GM18858 (cell line): ENCODE data around the gene PCSK9.

Experiments used
- ATAC-seq: cut with Tn5 transposase; IDR thresholded peaks from one replicate; pipeline ENCODE4 v1.9.1; 2021; ENCODE audit not compliant: unreplicated experiment

Gene PCSK9

DNA sequence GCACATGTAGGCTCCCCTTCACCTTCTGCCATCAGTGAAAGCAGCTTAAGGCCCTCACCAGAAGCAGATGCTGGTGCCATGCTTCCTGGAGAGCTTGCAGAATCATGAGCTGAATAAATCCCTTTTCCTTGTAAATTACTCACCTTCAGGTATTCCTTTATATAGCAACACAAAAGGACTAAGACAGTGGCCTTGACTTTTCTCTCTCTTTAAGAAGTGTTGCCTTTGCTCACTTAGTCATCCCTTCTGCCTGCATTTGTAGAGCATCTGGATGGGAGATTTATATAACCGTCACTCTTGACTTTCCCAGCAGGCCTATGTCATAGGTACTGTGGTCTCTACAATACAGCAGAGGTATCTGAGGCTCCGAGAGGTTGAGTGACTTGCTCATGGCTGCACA lies 3.7 kb downstream of the PCSK9 start:
- no peak for ATAC-seq

DNA sequence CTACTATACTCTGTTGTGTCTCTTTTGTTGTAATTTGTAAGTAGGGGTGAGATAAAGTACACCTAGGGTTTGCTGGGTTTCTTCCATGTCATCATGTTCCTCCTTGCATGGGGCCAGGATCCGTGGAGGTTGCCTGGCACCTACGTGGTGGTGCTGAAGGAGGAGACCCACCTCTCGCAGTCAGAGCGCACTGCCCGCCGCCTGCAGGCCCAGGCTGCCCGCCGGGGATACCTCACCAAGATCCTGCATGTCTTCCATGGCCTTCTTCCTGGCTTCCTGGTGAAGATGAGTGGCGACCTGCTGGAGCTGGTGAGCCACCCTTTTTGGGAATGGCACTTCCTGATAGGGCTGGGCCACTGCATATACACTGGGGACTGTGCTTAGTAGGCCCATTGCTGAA lies 4.4 kb downstream of the PCSK9 start:
- ATAC-seq, result no peak

DNA sequence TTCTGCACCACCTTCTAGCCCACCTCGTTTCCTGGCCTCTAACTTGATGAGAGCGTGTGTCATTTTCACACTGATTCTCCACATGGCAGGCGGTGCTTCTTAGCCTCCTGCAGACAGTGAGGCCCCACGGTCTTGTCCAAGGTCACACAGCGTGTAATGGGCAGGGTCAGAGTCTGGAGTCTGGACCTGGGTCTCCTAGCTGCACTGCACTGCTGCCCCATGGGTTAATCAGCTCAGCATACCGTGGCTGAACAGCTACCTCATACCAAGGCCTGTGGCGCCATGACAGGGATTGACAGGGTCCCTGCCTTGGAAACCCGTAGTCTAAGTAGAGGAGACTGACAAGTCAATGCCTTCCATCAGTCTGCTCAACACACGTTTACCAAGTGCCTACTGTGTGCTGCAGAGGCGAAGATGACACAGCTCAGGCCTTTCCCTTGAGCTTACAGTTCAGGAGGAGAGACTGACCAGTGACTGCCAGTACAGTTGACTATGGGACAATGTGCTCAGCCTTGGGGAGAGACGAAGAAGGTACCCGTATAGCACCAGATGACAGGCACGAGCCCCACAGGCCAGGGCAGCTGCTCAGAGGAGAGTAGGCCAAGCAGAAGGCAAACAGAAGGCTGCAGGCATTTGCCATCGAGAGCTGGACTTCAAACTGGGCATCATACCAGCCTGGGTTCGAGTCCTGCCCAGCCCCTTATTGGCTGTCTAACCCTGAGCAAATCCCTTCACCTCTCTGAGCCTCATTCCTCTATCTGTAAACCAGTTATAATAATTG lies 5.5 kb downstream of the PCSK9 start:
- no peak for ATAC-seq

DNA sequence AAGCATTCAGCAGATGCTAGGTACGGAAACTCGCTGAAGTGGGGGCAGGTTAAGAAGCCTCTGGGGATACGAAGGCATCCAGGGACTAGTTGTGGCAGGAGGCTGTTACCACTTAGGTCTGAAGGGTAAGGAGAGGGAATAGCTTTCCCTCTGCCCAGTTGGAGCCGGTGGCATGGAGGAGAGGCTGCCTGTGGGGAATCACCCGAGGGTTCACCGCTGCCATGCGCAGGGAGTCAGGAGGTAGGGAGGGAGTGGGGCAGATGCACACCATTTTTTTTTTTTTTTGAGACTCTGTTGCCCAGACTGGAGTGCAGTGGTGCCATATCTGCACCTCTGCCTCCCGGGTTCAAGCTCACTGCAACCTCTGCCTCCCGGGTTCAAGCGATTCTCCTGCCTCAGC lies 6.1 kb downstream of the PCSK9 start:
- ATAC-seq, result no peak

DNA sequence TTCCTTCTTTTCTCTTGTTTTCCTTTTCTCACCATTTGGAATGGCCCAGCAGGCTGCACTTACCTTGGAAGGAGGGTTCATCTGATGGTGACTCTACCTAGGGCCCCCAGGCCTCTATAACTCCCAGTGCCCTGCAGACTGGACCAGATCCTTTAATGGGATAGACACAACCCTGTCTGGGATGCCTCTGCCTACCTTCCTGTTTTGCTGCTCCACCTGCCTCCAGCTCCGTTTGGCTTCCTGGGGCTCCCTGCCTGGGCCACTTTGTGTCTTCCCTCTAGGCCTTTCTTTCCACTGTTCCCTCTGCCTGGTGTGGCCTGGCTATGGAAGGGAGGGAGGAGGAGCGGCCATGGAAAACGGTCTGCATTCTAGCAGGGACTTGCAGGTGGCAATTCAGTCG lies 7.5 kb downstream of the PCSK9 start:
- no peak for ATAC-seq

DNA sequence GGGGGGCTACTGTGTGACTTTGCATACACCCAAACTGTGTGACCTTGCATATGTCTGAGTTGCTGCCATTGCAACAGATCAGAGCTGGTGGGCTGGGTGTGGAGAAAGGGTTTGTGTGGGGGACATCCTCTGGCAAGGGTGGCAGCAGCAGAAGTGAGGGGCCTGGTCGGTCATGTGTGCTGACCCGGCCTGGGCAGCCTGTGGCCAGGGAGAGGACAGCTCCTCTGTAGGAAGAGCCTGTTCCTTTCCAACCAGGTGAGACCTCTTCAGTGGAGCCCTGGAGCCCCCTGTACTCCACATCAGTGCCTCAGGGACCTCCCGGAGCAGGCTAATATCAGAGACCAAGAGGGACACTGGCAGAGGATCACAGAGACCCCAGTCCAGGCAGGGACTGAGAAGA lies 8.3 kb downstream of the PCSK9 start:
- ATAC-seq, result no peak

DNA sequence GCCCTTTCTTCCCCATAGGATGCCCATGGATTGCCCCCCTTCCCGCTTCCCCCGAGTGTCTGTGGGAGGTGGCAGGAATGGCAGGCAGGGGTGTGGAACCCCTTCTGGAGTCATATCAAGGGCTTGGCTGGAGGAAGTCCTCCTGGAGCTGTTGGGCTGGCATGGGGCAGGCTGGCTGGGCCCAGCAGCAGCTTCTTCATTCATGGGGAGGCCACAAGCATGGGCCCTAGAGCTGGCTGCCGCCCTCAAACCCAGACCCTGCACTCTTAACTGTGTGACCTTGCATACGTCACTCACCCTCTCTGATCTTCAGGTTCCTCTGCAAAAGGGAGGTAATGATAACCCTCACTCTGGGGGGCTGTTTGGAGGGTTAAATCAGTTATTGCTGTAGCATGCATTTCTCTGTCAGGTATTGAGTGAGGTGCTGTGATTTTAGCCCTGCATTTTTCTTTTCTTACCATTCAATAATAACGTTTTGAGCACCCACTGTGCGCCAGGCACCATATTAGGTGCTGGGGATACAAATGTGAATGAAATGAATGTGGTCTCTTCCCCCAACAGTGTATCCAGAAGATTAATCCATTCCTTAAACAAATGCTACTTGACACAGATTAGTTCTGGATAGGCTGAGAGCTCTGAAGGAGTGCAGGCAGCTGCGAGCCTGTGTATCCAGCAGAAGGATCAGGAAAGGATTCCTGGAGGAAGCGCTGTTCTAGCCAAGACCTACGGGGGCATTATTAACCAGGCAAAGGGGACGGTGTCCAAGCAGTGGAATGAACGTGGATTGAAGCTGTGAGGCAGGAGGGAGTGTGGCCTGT lies 9.3 kb downstream of the PCSK9 start:
- ATAC-seq, result no peak

DNA sequence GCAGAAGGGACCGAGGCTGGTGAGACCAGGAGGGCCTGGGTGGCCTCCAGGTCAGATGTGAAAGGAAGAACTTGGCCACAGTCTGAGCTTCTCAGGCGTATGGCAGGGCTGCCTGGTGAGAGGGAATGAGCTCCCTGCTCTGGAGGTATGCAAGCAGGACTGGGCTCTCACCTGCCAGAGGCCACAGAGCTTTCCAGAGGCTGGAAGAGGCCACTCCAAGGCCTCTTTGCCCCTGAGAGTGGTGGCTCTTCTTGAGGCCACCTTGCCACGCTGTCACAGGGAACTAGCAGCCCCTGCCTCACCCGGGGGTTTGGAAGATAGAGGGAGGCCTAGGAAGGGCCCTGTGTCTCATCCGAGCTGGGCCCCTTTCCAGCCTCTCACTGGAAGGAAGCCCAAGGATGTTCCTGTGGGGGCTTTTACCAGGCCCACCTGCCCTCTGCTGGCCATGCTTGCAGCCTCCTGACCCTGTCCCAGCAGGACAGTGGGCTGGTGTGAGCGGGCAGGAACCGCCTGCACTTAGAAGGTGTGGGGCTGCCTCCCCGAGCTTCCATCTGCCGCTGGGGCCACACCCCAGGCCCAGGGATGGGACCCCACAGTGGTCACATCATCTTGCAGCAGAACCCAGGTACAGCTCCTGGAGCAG lies 10.0 kb downstream of the PCSK9 start:
- no peak for ATAC-seq

DNA sequence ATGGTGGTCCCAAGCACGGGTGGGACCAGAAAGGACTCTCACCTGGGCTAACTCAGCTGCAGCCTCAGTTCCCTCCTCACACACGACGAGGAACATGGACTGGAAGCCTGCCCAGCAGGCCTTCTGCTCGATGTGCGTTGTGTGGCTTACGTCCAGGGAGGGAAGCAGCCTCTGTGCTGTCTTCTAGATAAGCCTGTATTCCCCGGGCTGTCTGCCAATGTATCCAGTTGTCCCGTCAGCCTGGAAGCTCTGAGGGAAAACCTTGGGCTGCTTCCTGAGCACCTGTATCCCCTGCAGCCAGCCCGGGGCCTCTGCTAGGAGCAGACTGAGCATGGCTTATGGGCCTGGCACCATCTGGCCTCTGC lies 10.5 kb downstream of the PCSK9 start:
- ATAC-seq, result no peak

DNA sequence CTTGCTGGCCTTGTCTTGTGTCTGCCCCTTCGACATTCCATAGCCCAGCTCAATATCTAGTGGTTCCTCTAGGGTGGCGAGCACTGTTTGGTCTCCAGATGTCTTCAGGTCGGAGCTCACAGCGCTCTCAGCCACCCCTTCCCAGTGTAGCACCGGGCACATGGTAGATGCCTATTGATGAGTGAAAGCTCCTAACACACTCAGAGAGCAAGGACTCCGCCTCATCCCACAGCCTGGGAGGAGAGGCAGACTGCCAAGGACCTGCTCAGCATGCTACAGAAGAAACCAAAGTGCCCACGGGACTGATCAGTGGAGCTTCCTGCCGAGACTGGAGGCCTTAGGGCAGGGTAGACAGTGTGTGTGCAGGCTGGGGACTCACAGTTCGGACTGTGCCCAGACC lies 10.9 kb downstream of the PCSK9 start:
- ATAC-seq, result no peak

DNA sequence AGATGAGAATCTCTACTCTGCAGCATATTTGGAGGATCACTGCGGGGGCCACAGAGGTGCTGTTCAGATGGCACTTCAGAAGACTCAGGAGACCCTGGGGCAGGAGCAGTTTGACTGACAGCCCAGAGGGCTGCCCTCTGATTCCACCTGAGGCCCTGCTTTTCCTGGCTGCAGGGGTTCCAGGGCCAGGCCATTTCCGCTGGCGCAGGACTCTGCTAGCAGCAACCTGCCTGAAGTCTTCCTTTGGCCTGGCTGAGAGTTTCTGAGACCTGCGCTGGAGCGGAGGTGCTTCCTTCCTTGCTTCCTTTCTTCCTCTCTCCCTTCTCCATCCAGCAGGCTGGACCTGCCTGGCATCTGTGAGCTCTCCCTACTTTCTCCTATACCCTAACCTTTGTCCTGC lies 11.8 kb downstream of the PCSK9 start:
- no peak for ATAC-seq

DNA sequence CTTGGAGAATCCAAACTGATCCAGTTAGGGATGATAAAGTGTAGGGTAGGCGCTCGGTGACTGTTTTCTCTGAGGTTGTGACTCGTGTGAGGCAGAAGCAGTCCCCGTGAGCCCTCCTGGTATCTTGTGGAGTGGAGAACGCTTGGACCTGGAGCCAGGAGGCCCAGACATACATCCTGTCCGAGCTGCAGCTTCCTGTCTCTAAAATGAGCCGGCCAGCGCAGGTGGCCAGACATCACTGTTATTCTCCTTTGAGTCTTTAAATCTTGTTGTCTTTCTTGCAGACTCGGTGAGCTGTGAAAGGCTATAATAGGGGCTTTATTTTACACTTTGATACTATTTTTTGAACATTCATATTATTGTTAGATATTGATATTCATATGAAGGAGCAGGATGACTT lies 12.3 kb downstream of the PCSK9 start:
- no peak for ATAC-seq

DNA sequence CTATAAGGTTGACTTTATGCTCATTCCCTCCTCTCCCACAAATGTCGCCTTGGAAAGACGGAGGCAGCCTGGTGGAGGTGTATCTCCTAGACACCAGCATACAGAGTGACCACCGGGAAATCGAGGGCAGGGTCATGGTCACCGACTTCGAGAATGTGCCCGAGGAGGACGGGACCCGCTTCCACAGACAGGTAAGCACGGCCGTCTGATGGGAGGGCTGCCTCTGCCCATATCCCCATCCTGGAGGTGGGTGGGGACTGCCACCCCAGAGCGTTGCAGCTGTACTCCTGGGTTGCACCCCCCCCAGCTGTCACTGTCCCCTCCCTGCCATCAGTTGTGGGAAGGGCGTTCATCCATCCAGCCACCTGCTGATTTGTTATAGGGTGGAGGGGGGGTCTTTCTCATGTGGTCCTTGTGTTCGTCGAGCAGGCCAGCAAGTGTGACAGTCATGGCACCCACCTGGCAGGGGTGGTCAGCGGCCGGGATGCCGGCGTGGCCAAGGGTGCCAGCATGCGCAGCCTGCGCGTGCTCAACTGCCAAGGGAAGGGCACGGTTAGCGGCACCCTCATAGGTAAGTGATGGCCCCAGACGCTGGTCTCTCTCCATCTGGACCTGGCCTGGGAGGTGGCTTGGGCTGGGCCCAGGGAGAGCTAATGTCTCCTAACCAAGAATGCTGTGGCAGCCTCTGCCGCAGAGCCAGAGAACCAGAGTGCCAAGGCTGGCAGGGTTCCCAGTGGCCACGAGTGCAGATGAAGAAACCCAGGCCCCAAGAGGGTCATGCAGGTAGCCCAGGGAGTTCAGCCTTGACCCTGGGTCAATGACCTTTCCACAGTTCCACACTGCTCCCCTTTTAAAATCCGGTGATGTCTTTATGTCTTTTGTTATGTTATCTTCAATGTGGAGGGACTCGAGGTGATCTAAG lies 13.1 kb downstream of the PCSK9 start:
- no peak for ATAC-seq

DNA sequence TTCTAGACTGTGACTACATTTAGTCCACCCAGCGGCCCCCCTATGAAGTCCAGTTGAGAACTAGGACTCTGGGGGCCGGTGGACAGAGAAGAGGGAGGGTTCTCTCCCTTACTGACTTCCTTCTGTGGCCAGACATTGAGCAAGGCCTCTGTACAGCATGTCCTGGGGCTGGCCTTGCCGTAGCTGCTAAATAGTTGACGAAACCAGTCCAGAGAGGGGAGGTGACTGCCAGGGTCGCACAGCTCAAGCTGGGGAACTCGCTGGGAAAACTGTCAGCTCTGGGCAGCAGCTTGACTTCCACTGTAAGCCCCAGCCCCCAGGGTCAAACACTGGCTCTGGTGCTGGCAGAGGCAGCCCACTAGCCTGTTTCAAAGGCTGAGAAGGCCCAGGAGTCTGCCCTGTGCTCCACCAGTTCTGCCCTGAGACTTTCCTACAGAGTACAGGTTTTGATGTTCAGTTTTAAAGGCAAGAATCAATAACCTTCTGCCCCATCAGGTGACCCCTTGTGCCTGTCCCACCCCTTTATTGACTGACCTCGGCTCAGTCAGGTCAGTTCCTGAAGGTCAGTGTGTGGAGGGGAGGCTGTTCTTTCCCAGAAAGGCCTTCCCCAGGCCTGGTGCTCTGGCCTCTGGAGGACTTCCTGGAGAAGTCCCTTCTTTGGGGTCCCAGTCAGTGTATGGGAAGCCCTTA lies 14.1 kb downstream of the PCSK9 start:
- ATAC-seq, result no peak

DNA sequence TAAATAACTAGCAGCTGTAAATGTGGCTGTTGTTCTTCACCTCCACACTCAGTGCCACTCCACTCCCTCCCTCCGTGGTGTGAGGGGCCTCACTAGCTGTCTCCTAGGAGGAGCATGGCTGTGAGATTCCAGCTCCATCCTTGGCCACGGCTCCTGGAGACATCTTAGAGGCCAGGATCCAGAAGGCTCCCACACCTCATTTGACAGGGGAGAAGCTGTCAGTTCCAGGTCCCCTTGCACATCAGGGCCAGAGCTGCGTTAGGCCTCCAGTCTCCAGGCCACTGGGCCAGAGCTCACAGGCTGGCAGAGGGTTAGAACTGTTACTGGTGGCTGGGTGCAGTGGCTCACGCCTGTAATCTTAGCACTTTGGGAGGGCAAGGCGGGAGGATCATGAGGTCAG lies 15.0 kb downstream of the PCSK9 start:
- ATAC-seq, result no peak

DNA sequence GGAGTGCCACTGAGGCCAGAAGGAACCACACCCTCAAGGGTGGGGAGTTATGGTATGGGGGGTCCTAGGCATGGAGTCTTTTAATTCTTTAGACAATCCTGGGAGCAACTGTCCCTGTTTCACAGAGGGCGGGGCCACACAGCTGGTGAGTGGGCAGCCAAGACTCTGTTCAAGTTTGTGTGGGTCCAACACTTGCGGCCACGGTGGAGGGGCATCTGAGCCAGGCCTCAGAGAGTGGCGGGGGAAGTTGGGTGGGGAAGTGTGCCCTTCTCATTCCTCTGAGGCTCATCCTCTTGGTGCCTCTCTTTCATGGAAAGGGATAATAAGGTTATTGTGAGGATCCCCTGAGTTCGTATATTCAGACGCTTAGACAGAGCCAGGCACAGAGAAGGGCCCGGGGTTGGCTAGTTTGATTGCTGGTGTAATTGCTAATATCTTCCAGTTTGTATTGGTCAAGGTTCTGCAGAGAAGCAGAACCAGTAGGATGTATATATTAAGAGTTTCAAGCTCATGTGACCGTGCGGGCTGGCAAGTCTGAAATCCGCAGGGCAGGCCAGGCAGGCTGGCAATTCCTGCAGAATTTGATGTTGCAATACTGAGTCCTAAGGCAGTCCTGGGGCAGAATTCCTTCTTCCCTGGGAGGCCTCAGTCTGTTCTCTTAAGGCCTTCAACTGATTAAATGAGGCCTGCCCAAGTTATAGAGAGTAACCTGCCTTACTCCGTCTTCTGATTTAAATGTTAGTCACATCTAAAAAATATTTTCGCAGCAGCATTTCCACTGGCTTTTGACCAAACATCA lies 15.9 kb downstream of the PCSK9 start:
- no peak for ATAC-seq

DNA sequence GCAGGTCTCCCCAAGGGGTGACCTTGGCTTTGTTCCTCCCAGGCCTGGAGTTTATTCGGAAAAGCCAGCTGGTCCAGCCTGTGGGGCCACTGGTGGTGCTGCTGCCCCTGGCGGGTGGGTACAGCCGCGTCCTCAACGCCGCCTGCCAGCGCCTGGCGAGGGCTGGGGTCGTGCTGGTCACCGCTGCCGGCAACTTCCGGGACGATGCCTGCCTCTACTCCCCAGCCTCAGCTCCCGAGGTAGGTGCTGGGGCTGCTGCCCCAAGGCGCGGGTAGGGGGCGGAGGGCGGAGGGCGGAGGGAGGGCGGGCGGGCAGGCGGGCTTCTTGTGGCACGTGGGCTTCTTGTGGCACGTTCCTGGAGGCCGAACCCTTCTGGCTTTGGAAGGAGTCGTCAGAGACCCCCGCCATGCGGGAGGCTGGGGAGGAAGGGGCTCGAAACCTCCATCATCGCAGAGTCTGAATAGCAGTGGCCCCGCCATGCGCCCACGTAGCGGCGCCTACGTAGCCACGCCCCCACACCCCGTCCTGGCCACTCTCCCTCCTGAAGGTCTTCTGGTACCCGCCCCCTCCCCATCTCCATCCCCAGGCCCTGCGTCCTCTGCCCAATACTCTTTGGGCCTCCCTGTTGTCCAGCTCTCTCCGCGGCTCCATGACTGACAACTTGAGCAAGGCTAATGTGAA lies 16.7 kb downstream of the PCSK9 start:
- no peak for ATAC-seq

DNA sequence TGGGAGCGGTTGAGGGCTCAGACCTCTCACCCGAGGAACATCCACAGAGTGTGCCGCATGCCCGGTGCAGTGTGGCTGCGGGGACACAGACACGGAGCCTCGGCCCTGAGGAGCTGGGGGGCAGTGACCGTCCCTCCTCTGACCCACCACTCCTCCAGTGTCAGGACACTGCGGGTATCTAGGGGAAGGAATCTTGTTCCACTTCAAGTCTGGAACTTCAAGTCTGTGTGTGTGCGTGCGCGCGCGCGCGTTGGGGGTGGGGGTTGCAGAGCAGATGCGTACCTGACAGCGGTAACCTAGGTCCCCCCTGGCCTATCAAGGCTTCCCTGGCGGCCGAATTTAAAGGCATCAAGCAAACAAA lies 17.3 kb downstream of the PCSK9 start:
- no peak for ATAC-seq

DNA sequence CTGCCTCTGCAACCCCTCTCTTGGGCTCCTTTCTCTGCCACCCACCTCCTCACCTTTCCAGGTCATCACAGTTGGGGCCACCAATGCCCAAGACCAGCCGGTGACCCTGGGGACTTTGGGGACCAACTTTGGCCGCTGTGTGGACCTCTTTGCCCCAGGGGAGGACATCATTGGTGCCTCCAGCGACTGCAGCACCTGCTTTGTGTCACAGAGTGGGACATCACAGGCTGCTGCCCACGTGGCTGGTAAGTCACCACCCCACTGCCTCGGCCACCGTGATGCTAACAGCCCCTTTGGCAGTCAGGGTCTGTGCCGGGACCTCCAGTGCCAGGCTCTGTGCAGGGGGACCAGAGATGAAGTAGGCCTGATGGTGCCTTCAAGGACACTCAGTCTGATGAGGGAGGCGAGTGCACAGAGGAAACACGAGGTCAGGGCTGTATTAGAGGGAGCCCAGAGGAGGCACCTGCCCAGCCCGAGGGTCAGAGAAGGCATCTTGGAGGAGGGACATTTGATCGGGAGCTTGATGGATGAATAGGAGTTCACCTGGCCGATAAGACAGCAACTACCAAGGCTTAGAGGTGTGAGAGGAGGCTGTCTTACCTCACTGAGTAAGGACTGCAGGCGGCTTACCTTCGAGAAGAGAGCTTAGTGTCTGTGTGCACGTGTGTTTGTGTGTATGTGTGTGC lies 18.1 kb downstream of the PCSK9 start:
- no peak for ATAC-seq
